AG04449 (cell line): ENCODE data around the gene AP4B1.

Experiments used
- CTCF ChIA-PET: fragments of 350-600 bp; formaldehyde crosslinking; extraction: SDS; loops from one replicate; lab custom pipeline; 2021; ENCODE audit warnings: antibody characterized with exemption; lab: Yijun Ruan, JAX
- POLR2A ChIA-PET: fragments of 400-600, 350-600 bp; formaldehyde crosslinking; extraction: SDS; loops from one replicate; lab custom pipeline; 2020; ENCODE audit warnings: antibody characterized with exemption, inconsistent platforms; lab: Yijun Ruan, JAX
- DNase-seq: peaks from one replicate; pipeline ENCODE4 v3.0.0-alpha.2; 2010; ENCODE audit warnings: low read depth, low spot score
- H3K4me3 ChIP-seq: 2 replicates; pipeline ENCODE4 v1.5.1; 2011; ENCODE audit warnings: low read depth, mild to moderate bottlenecking, control low read depth, low read length
- TF ChIP-seq, protein P1 (sequence below): IDR thresholded peaks from one replicate; pipeline ENCODE4 v1.5.1; 2011; ENCODE audit warnings: mild to moderate bottlenecking, moderate library complexity, low read length, control low read depth, inconsistent platforms; ENCODE audit not compliant: insufficient read depth; ENCODE audit errors: missing control alignments

Gene AP4B1

DNA sequence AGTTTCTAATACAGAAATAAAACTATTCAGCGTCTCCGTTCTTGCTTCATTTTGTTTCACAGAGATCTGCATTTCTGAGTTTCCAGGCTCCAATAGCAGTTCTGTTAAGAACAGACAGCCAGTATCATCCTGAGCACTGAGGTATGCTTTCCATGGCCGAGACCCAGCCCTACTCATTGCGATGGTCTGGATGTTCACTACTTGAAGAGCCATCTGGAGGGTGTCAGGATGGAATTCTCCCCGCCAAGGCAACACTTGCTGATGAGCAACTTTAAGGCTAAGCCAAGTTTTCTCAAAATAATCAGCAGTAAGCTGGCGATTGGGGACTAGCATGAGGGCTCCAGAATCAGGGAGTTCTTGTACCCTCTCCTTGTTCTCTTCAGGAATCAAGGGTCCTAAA lies 9.5 kb downstream of the AP4B1 start:
- CTCF ChIA-PET, result interaction anchor here (1.2 to 3.6 kb wide), 2 partner anchors 9 to 59 kb away, joined by 5 to 19 read pairs; no protein-coding TSS in a partner anchor

DNA sequence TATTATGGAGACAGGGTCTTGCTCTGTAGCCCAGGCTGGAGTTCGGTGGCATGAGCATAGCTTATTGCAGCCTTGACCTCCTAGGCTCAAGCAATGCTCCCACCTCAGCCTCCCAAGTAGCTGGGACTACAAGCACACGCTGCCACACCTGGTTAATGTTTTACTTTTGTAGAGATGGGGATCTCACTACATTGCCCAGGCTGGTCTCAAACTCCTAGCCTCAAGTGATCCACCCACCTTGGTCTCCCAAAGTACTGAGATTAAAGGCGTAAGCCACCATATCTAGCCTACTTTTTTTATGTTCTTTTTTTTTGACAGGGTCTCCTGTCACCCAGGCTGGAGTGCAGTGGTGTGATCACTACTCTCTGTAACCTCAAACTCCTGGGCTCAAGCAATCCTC lies 11.3 kb downstream of the AP4B1 start:
- no peak overlapping the region for H3K4me3 ChIP-seq
- CTCF ChIA-PET, result interaction anchor here (0.9 to 1.7 kb wide), 2 partner anchors 11 to 12 kb away, joined by 3 to 7 read pairs; partner anchors contain the start of gene AP4B1
- POLR2A ChIA-PET, result no interaction called here
- TF ChIP-seq, protein P1, sequence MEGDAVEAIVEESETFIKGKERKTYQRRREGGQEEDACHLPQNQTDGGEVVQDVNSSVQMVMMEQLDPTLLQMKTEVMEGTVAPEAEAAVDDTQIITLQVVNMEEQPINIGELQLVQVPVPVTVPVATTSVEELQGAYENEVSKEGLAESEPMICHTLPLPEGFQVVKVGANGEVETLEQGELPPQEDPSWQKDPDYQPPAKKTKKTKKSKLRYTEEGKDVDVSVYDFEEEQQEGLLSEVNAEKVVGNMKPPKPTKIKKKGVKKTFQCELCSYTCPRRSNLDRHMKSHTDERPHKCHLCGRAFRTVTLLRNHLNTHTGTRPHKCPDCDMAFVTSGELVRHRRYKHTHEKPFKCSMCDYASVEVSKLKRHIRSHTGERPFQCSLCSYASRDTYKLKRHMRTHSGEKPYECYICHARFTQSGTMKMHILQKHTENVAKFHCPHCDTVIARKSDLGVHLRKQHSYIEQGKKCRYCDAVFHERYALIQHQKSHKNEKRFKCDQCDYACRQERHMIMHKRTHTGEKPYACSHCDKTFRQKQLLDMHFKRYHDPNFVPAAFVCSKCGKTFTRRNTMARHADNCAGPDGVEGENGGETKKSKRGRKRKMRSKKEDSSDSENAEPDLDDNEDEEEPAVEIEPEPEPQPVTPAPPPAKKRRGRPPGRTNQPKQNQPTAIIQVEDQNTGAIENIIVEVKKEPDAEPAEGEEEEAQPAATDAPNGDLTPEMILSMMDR, result no peak
- no peak for DNase-seq

More for the DNA sequence above, 9.5 kb downstream of the AP4B1 start:
- DNase-seq, result no peak
- H3K4me3 ChIP-seq, result no peak overlapping the region
- POLR2A ChIA-PET, result no interaction called here
- TF ChIP-seq, protein P1, result no peak

DNA sequence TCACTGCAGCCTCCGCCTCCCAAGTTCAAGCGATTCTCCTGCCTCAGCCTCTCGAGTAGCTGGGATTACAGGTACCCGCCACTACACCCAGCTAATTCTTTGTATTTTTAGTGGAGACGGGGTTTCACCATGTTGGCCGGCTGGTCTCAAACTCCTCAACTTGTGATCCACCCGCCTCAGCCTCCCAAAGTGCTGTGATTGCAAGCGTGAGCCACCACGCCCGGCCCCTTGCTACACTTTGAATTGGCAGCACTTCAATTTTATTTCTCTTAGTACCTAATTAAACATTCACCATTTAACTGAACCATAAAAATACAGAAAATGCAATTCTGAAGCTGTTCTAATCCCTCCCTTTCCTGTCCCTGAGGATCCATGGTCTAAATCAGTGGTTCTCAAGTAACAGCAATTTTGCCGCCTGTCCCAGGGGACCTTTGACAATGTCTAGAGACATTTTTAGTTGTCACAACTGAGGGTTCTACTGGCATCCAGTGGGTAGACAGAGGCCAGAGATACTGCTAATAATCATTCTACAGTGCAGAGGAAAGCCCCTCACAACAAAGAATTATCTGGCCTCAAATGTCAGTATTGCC lies 12.9 kb downstream of the AP4B1 start:
- ChIA-PET POLR2A (no interaction called here), CTCF (interaction anchor here (1.3 kb wide), 1 partner anchor 57 kb away, joined by 5 read pairs; no protein-coding TSS in a partner anchor)
- TF ChIP-seq, protein P1, result no peak
- DNase-seq, result no peak
- H3K4me3 ChIP-seq, result no peak overlapping the region

DNA sequence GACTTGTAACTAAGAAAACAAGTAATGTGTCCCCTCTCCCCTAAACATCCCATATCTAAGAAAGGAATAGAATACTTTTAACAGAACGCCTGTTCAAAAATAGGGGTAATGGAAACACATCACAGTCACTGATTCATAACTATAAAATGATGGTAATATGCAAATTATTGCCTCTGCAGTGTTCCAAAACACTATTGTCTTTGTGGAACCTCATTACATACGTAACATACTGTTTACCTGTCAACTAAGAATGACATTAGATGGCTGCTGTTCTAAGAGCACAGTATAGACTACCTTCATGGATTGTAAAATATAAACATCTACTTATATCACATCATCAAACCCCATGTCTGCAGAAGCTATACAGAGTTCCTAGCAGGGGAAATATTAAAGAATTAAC lies 13.8 kb downstream of the AP4B1 start:
- ChIA-PET POLR2A (no interaction called here), CTCF (interaction anchor here (2.2 kb wide), 1 partner anchor 13 kb away, joined by 6 read pairs; the partner anchor contains the start of gene AP4B1)
- H3K4me3 ChIP-seq, result no peak overlapping the region
- TF ChIP-seq, protein P1, result no peak
- no peak for DNase-seq

DNA sequence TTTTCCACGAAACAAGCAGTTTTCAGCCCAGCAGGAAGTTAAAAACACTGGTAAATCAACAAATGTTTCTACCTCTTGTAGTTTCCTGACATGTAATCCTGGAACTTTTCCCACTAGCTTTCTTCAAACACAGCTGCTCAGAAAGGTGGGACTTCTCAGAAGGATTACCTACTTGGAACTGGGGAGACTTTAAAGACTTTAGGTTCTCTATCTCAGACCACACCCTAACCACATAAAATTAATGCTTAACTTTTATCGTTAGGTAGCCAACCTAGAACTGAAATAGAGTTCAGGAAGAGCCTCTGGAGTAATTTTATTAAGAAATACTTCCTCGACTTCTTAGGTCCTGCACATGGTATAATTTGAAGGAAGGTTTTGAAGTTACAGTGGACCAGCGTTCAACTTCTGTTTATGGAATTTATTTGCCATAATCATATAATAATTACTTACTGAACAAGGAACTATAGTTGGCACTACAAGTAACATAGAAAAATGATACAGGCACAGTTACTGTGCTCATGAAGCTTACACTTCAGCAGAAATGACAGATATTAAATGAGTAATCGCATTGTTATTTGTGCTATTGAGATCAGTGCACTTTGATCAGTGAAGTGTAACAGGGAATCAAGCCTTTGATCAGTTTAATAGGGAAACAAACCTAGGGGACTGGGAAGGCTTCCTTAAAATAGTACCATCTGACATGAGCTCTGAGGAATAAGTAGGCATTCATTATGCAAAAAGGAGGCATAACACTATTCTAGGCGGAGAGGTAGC lies 17.0 kb downstream of the AP4B1 start, which contains the start of gene BCL2L15:
Gene BCL2L15 (minus strand): TSS at position 180 of the 774 bp plus-strand sequence. CDS start 206 bp downstream, outside the sequence.
- no peak for DNase-seq
- ChIA-PET POLR2A (no interaction called here), CTCF (no interaction called here)
- no peak within 1 kb of the TSS for H3K4me3 ChIP-seq
- TF ChIP-seq, protein P1, result no peak
